ENCODE results near the gene MAPK9. TPM values are rescaled to one million over a fixed set of nuclear protein-coding genes. Genes with fewer than 3 reads are reported as not detected.
"Not testable (repeated sequence)": the region's sequence is repeated elsewhere in the genome, so short reads cannot be mapped to it uniquely, and the experiment has no call there.

Gene MAPK9
- total RNA-seq, 1 donor from 2014 or later: 40.5 TPM

- no peak for DNase-seq (ENCODE audit: low spot score)
Measured at GRCh38 chr5:180326989-180327565, 35.2 kb upstream of the MAPK9 start.

GRCh38 chr5:180324601-180324950 is 32.7 kb upstream of the MAPK9 start:
- DNase-seq (ENCODE audit: low spot score): no peak

- no peak for DNase-seq (ENCODE audit: low spot score)
Measured at GRCh38 chr5:180323941-180324600, 32.2 kb upstream of the MAPK9 start.

GRCh38 chr5:180323160-180323559 is 31.3 kb upstream of the MAPK9 start:
- no peak for DNase-seq (ENCODE audit: low spot score)

GRCh38 chr5:180318456-180319089 is 26.7 kb upstream of the MAPK9 start:
- DNase-seq (ENCODE audit: low spot score): no peak

- DNase-seq (ENCODE audit: low spot score): no peak
Measured at GRCh38 chr5:180316586-180316985, 24.7 kb upstream of the MAPK9 start.

GRCh38 chr5:180315762-180316212 is 23.9 kb upstream of the MAPK9 start:
- no peak for DNase-seq (ENCODE audit: low spot score)

GRCh38 chr5:180313677-180314505 is 22.0 kb upstream of the MAPK9 start:
- DNase-seq (ENCODE audit: low spot score): no peak

- no peak for DNase-seq (ENCODE audit: low spot score)
Measured at GRCh38 chr5:180311216-180311615, 19.3 kb upstream of the MAPK9 start.

GRCh38 chr5:180306796-180307195 is 14.9 kb upstream of the MAPK9 start:
- DNase-seq (ENCODE audit: low spot score): no peak

- DNase-seq (ENCODE audit: low spot score): no peak
Measured at GRCh38 chr5:180305481-180305880, 13.6 kb upstream of the MAPK9 start.

- DNase-seq (ENCODE audit: low spot score): no peak
Measured at GRCh38 chr5:180304431-180305375, 12.8 kb upstream of the MAPK9 start.

GRCh38 chr5:180304016-180304292 is 12.1 kb upstream of the MAPK9 start:
- no peak for DNase-seq (ENCODE audit: low spot score)

GRCh38 chr5:180303226-180304015 is 11.5 kb upstream of the MAPK9 start:
- no peak for DNase-seq (ENCODE audit: low spot score)

- DNase-seq (ENCODE audit: low spot score): no peak
Measured at GRCh38 chr5:180302256-180302655, 10.4 kb upstream of the MAPK9 start.

- no peak for DNase-seq (ENCODE audit: low spot score)
Measured at GRCh38 chr5:180301253-180301652, 9.4 kb upstream of the MAPK9 start.

GRCh38 chr5:180299526-180299925 is 7.6 kb upstream of the MAPK9 start:
- no peak for DNase-seq (ENCODE audit: low spot score)

- not testable (repeated sequence) for DNase-seq (ENCODE audit: low spot score)
Measured at GRCh38 chr5:180299014-180299413, 7.1 kb upstream of the MAPK9 start.

- DNase-seq (ENCODE audit: low spot score): no peak
Measured at GRCh38 chr5:180297587-180298282, 5.9 kb upstream of the MAPK9 start.

GRCh38 chr5:180296771-180297170 is 4.9 kb upstream of the MAPK9 start:
- no peak for DNase-seq (ENCODE audit: low spot score)
